ENCODE measurements around the gene FAM177A1.
"Not testable (repeated sequence)": the region's sequence is repeated elsewhere in the genome, so short reads cannot be mapped to it uniquely, and the experiment has no call there.

Gene FAM177A1

GRCh38 chr14:35065731-35066130 lies 19.7 kb downstream of the FAM177A1 start:
- DNase-seq = not testable (repeated sequence)

- DNase-seq = no peak
Measured at GRCh38 chr14:35068238-35069012, 22.4 kb downstream of the FAM177A1 start.

- no peak for DNase-seq
Measured at GRCh38 chr14:35072226-35072625, 26.2 kb downstream of the FAM177A1 start.

GRCh38 chr14:35073486-35073885 lies 27.4 kb downstream of the FAM177A1 start:
- DNase-seq = no peak

GRCh38 chr14:35078082-35078481 lies 32.0 kb downstream of the FAM177A1 start:
- DNase-seq = no peak

- no peak for DNase-seq
Measured at GRCh38 chr14:35079742-35080141, 33.7 kb downstream of the FAM177A1 start.

- DNase-seq = no peak
Measured at GRCh38 chr14:35083530-35084150, 37.6 kb downstream of the FAM177A1 start.

- DNase-seq = no peak
Measured at GRCh38 chr14:35085441-35085840, 39.4 kb downstream of the FAM177A1 start.

- DNase-seq = no peak
Measured at GRCh38 chr14:35088514-35088913, 42.4 kb downstream of the FAM177A1 start.

GRCh38 chr14:35094645-35095044 lies 48.6 kb downstream of the FAM177A1 start:
- not testable (repeated sequence) for DNase-seq

GRCh38 chr14:35107866-35108265 lies 61.8 kb downstream of the FAM177A1 start:
- no peak for DNase-seq

- no peak for DNase-seq
Measured at GRCh38 chr14:35112641-35113040, 66.6 kb downstream of the FAM177A1 start.

- no peak for DNase-seq
Measured at GRCh38 chr14:35113308-35113950, 67.4 kb downstream of the FAM177A1 start.

GRCh38 chr14:35114036-35114435 lies 68.0 kb downstream of the FAM177A1 start:
- no peak for DNase-seq

GRCh38 chr14:35116242-35116641 lies 70.2 kb downstream of the FAM177A1 start:
- DNase-seq = no peak

- DNase-seq = no peak
Measured at GRCh38 chr14:35117112-35117511, 71.0 kb downstream of the FAM177A1 start.

GRCh38 chr14:35121026-35121886 lies 75.2 kb downstream of the FAM177A1 start:
- DNase-seq = peak in 1 of 2 donors; percentile 19

- DNase-seq = peak; percentile 94 to 97
Measured at GRCh38 chr14:35121887-35122695, 76.0 kb downstream of the FAM177A1 start, which contains the start of the genes PPP2R3C and PRORP. Gene PPP2R3C, minus strand, starts transcription at chr14:35121990. Its CDS starts 31 bp downstream, at chr14:35121959. Gene PRORP, plus strand, starts transcription at chr14:35122552. Its CDS starts 694 bp downstream, at chr14:35123246.

GRCh38 chr14:35122696-35123387 lies 76.8 kb downstream of the FAM177A1 start:
- DNase-seq = no peak

GRCh38 chr14:35123388-35123703 lies 77.3 kb downstream of the FAM177A1 start:
- DNase-seq = no peak

- no peak for DNase-seq
Measured at GRCh38 chr14:35124127-35124526, 78.1 kb downstream of the FAM177A1 start.
